Activated gamma-delta T cell (primary cell): Measurements from ENCODE around the gene POLR1D.

ENCODE experiments used
- DNase-seq: peaks from one replicate; lab custom pipeline; 2025; lab: John Stamatoyannopoulos, UW

The POLR1D gene

GRCh38 chr13:27638521-27638920 lies 16.8 kb downstream of the POLR1D start:
- no peak for DNase-seq

DNA sequence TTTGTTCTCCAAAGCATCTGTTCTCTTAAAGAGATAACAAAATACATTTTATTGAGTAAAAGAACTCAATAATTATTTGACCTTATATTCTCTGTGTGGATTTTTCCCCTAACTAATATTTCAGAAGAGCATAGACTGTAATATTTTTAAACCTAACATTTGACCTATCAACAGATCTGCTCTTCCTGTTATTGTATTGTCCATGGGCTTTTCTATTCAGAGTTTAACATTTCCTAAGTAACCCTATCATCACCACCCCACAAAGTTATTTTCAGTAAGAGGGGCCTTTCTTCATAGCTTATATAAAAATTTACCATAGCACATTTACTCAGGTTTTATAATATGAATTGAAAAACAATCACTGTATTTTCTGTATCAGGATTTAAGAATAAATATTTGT lies 17.5 kb downstream of the POLR1D start:
- no peak for DNase-seq

DNA sequence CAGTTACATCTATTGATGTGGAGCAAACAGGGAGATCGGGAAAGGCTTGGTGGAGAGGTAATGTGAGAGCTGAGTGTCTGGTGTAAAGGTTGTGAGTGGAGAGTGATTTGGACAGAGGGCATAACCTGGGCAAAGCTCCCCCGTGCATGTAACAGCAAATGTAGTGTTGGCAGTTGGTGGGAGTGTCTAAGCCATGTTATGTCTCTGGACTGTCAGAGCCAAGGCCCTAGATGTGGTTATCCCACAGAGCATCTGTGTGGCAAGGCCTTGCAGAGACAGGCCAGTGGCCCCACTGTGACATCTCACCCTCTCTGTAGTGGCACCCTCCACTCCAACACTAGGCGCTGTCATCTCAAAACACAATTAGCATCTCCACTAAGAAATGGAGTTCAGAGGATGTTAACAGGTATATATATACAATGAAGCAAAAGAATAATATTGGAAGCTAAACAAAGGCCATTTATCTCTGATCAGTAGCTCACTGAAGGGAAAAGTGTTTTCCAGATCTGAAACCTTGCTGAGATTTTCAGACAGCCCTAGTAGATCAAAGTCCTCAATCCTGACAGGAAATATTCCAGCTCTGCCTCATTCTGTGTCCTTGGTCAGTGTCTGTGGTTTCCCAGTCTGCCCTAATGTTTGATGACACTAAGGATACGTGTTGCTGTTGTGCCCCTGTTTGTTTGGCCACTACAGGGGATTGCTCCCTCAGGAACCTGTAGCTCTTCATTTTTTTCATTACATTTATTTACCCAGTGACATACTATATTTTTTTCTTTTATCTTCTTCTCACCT lies 20.2 kb downstream of the POLR1D start:
- DNase-seq, result no peak

GRCh38 chr13:27643334-27644132 lies 21.8 kb downstream of the POLR1D start:
- DNase-seq, result no peak

DNA sequence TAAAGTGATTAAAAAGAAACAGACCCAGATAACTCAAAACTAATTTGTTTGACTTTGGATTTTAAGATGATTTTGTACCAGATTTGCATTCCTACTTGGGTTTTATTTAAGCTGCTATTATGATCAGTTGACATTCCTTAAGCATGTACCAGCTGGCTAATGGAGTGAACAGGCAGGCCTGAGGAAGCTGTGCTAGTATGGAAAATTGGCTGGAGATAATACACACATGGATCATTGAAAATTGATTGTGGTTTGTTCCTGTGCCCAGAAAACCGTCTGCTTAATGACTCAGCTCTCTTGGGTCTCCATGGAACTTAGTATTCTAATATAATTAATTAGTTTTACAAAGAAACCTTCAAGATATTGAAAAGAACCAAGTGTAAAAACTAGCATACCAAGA lies 22.6 kb downstream of the POLR1D start:
- no peak for DNase-seq

- no peak for DNase-seq
Observed at GRCh38 chr13:27650312-27650711, 28.6 kb downstream of the POLR1D start.

- no peak for DNase-seq
Observed at GRCh38 chr13:27654059-27654458, 32.4 kb downstream of the POLR1D start.

DNA sequence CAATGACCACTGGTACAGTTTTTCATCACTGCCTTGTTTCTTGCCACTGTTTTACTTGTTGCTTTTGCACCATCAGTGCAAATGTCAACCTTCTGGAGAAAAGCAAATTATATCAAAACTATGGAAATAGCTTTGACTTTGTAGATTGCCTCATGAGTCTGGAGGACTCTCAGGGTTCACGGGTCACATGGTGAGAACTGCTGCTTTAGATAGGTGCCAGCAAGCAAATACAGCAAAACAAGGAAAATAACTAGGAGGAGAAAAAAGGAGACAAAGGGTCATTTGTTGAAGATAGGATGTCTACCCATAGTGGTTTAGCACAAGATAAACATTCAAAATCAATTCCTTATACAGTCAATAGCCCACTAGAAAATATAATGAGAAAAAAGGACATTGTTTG lies 33.1 kb downstream of the POLR1D start:
- DNase-seq, result no peak

DNA sequence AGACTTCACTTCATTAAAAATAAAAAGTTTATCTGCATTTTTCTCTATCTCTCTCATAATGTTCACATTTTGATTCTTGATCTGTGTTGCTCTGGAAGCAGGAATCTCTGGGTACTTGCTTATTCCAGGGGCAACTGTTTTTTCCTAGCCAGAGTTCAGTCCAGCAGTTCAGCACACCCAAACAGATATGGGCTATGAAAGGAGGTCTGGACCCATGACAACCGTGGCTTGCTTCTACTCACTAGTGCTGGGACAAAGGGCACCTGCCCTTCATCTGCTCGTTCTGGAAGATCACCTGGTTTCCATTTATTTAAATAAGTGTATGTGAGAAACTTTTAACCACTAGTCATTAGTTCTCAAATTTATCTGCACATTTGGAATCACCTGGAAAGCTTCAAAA lies 36.0 kb downstream of the POLR1D start:
- DNase-seq, result no peak

DNA sequence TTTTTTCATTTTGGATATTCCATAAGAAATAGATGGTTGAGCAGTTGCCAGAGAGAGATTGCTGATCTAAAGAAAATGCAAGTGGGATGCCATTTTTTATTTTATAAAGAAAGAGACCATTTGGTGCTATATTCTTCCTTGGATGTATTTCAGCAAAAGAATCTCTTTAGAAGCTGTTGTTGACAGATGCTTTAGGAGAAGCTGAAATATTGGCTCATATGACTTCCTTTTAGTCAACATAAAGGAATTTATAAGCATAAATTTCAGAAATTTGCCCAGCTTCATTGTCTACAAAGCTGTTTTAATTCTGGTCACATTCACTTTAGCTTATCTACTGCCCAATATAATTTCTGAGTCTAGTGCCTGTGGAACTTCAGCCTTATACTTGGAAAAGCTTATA lies 36.9 kb downstream of the POLR1D start:
- no peak for DNase-seq

DNA sequence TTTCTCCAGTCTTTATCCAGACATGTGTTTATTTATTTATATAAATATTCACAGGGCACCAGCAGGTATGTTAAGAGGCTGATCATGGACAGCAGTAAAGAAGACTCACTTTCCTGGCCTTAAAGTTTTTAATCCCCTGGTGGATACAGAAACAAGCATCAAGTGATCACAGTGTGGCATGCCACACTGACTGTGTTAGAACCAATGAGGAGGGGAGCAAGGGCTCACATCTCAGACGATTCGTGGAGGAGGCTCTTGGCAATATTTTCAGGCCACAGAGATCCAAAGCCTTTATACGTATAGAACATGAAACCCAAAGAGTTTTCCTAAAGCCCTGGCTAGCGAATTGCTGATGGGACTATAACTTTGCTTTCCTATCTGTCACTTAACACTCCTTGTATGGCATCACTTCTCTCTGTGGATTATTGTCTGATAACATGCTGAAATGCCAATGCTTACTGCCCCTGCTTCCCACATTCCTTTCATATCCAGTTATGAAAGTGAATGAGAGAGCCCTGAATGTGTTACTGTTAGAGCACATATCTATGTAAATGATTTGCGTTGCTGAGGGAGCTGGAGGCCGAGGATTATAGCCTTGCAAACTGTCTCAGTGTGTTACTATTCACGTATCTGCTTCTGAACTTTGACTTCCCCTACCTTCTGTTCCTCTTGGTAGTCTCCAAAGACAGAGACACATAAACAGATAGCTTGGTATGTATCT lies 37.6 kb downstream of the POLR1D start:
- no peak for DNase-seq

- DNase-seq, result no peak
Observed at GRCh38 chr13:27660511-27660910, 38.8 kb downstream of the POLR1D start.

- DNase-seq, result no peak
Observed at GRCh38 chr13:27661017-27661416, 39.3 kb downstream of the POLR1D start.

DNA sequence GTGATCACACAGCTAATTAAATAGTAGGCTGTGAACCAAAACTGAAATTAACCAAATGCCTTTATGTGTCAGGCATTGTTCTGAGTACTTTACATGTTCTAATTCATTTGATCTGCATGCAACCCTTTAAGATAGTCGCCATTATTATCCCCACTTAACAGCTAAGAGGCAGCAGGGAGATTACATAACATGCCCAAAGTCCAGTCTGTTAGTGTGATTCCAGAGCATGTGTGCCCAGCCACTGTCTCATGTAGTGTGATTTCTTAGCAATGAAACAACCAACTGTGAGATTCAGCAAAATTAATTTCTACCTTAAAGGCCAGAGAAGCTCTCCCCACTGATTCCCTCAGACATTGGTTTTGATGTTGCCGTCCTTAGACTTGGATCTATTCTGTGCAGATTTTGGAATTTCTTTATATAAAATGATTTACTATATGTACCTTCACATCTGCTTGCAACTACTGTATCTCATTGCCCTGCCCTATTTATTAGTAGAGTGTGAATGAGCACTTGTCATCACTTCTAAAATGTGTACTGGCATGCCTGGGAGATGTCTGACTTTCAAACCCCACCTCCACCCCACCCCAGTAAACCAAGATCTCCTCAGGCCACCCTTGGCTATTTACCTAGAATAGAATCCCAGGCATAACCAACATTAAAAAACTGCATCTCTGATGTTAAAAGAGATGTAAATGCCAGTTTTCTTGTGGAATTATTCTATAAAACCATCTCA lies 41.2 kb downstream of the POLR1D start:
- no peak for DNase-seq

- DNase-seq, result no peak
Observed at GRCh38 chr13:27663947-27664346, 42.3 kb downstream of the POLR1D start.

GRCh38 chr13:27665333-27665732 lies 43.6 kb downstream of the POLR1D start:
- no peak for DNase-seq

GRCh38 chr13:27665761-27666160 lies 44.1 kb downstream of the POLR1D start:
- DNase-seq, result no peak

- DNase-seq, result no peak
Observed at GRCh38 chr13:27666951-27667350, 45.3 kb downstream of the POLR1D start.

DNA sequence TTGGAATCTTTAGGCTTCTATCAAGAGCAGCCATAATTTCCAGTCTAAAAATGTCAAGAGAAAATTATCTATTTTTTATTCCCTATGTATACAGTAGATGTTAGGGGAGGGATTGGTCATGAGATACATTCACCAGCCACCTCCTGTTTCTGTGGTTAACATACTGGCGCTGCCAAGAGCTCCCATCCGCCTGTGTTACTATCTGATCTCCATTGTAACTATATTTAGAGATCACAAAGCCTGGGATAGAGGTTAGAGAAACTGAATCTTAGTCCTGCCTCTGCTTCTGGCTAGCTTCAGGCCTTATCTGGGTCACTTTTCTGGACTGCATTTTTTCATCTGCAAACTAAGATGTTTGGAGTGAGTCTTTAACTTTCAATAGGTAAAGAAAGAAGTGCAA lies 46.3 kb downstream of the POLR1D start:
- DNase-seq, result no peak

GRCh38 chr13:27670861-27671260 lies 49.2 kb downstream of the POLR1D start:
- DNase-seq, result no peak

DNA sequence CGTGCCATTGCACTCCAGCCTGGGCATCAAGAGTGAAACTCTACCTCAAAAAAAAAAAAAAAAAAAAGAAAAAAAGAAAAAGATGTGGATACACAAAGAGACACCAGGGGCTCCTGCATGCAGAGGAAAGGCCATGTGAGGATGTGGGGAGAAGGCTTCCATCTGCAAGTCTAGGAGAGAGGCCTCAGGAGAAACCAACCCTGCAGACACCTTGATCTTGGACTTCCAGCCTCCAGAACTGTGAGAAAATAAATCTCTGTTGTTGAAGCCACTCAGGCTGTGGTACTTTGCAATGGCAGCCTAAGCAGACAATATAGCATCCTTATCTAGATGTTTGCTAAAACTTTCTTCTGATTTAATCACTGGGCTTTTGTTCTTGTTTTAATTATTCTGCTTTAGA lies 50.3 kb downstream of the POLR1D start:
- DNase-seq, result no peak
